SU-DHL-6 (cell line): ENCODE data around the gene ZBTB7B.

Source experiments
- H2AFZ ChIP-seq: fragments of 200-600 bp; sonication (generic); 2 replicates; pipeline ENCODE4 v1.6.1; 2014; ENCODE audit warnings: low read depth, mild to moderate bottlenecking, moderate library complexity, mixed read lengths, antibody characterized with exemption, low read length; ENCODE audit not compliant: severe bottlenecking
- H3F3A ChIP-seq: fragments of 200-600 bp; shearing (Covaris generic); 2 replicates; pipeline ENCODE4 v1.6.0; 2016; ENCODE audit warnings: antibody characterized with exemption, mild to moderate bottlenecking; ENCODE audit not compliant: insufficient read depth
- H3K27ac ChIP-seq: fragments of 200-600 bp; sonication (generic); 2 replicates; pipeline ENCODE4 v1.5.1; 2016; ENCODE audit warnings: low read depth, mild to moderate bottlenecking, low read length, moderate library complexity, mixed read lengths
- H3K27me3 ChIP-seq: fragments of 200-600 bp; sonication (generic), shearing (Covaris generic); 2 replicates; pipeline ENCODE4 v1.6.0; 2014; ENCODE audit warnings: mild to moderate bottlenecking, low read length
- H3K36me3 ChIP-seq: fragments of 200-600 bp; sonication (generic); 2 replicates; pipeline ENCODE4 v1.6.1; 2014; ENCODE audit warnings: mild to moderate bottlenecking, low read length, mixed read lengths
- H3K4me2 ChIP-seq: fragments of 300-600, 200-600 bp; shearing (Covaris generic), sonication (generic); 2 replicates; pipeline ENCODE4 v1.6.0; 2014; ENCODE audit warnings: low read length, low read depth, mild to moderate bottlenecking; ENCODE audit not compliant: poor library complexity, severe bottlenecking
- H3K4me3 ChIP-seq: fragments of 200-600 bp; sonication (generic); 2 replicates; pipeline ENCODE4 v1.5.1; 2014; ENCODE audit warnings: antibody characterized with exemption, low read length, mild to moderate bottlenecking, mixed read lengths; ENCODE audit not compliant: insufficient read depth, poor library complexity, severe bottlenecking
- H3K79me2 ChIP-seq: fragments of 200-600 bp; sonication (generic); 2 replicates; pipeline ENCODE4 v1.6.1; 2014; ENCODE audit warnings: mild to moderate bottlenecking, low read length, moderate library complexity; ENCODE audit not compliant: insufficient read depth
- H3K9ac ChIP-seq: fragments of 200-600 bp; sonication (generic); 2 replicates; pipeline ENCODE4 v1.7.0; 2014; ENCODE audit warnings: mild to moderate bottlenecking, low read length
- H3K9me2 ChIP-seq: fragments of 200-600 bp; sonication (generic); replicated peaks from 2 replicates; pipeline ENCODE4 v1.6.1; 2014; ENCODE audit warnings: low read length; ENCODE audit not compliant: insufficient read depth
- H3K9me3 ChIP-seq: fragments of 200-600 bp; sonication (generic); 2 replicates; pipeline ENCODE4 v1.6.1; 2014; ENCODE audit warnings: low read length, mixed read lengths; ENCODE audit not compliant: insufficient read depth
- H4K20me1 ChIP-seq: fragments of 200-600 bp; sonication (generic); 2 replicates; pipeline ENCODE4 v1.6.1; 2014; ENCODE audit warnings: low read depth, mild to moderate bottlenecking, antibody characterized with exemption, low read length, moderate library complexity, mixed read lengths
- EZH2phosphoT487 ChIP-seq: fragments of 200-600 bp; sonication (generic), shearing (Covaris generic); conservative IDR thresholded peaks from 2 replicates; pipeline ENCODE4 v1.6.1; 2018; ENCODE audit warnings: mild to moderate bottlenecking, antibody characterized with exemption, low read length, moderate library complexity, mixed read lengths
- TF ChIP-seq, protein P1 (sequence below): fragments of 200-600 bp; sonication (generic); IDR thresholded peaks from one replicate; pipeline ENCODE4 v1.5.1; 2017; ENCODE audit warnings: antibody characterized with exemption, mild to moderate bottlenecking, low read length, moderate library complexity; ENCODE audit not compliant: insufficient read depth, poor library complexity, severe bottlenecking

The ZBTB7B gene

GRCh38 chr1:155030899-155031298 is 28.3 kb downstream of the ZBTB7B start:
- Histone ChIP-seq H3K9me3 (no peaks in the 10 kb centered on the region), H3K9me2 (no peaks in the 10 kb centered on the region), H3K27ac (no peak overlapping the region), H3K4me2 (no peak overlapping the region), H3K9ac (no peak overlapping the region), H3K4me3 (no peak overlapping the region), H3F3A (no peaks in the 10 kb centered on the region), H3K36me3 (no peaks in the 10 kb centered on the region), H2AFZ (no peak overlapping the region), H3K27me3 (no peaks in the 10 kb centered on the region), H3K79me2 (no peaks in the 10 kb centered on the region), H4K20me1 (no peaks in the 10 kb centered on the region)
- no peak for TF ChIP-seq EZH2phosphoT487
- TF ChIP-seq, protein P1, sequence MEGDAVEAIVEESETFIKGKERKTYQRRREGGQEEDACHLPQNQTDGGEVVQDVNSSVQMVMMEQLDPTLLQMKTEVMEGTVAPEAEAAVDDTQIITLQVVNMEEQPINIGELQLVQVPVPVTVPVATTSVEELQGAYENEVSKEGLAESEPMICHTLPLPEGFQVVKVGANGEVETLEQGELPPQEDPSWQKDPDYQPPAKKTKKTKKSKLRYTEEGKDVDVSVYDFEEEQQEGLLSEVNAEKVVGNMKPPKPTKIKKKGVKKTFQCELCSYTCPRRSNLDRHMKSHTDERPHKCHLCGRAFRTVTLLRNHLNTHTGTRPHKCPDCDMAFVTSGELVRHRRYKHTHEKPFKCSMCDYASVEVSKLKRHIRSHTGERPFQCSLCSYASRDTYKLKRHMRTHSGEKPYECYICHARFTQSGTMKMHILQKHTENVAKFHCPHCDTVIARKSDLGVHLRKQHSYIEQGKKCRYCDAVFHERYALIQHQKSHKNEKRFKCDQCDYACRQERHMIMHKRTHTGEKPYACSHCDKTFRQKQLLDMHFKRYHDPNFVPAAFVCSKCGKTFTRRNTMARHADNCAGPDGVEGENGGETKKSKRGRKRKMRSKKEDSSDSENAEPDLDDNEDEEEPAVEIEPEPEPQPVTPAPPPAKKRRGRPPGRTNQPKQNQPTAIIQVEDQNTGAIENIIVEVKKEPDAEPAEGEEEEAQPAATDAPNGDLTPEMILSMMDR: no peak

- H3K27me3 ChIP-seq: no peaks in the 10 kb centered on the region
- no peak overlapping the region for H2AFZ ChIP-seq
- H3K9me3 ChIP-seq: no peaks in the 10 kb centered on the region
- no peak overlapping the region for H3K27ac ChIP-seq
- H4K20me1 ChIP-seq: no peaks in the 10 kb centered on the region
- no peak overlapping the region for H3K4me2 ChIP-seq
- no peak for TF ChIP-seq EZH2phosphoT487
- TF ChIP-seq, protein P1: no peak
- H3K4me3 ChIP-seq: no peak overlapping the region
- H3K36me3 ChIP-seq: no peaks in the 10 kb centered on the region
- H3K9ac ChIP-seq: no peak overlapping the region
- no peaks in the 10 kb centered on the region for H3F3A ChIP-seq
- H3K9me2 ChIP-seq: no peaks in the 10 kb centered on the region
- H3K79me2 ChIP-seq: no peaks in the 10 kb centered on the region
Observed at GRCh38 chr1:155032886-155033285, 30.3 kb downstream of the ZBTB7B start.

GRCh38 chr1:155033524-155033923 is 30.9 kb downstream of the ZBTB7B start, which contains the start of the genes DCST1 and DCST2:
TSS of gene DCST1 (plus strand) at chr1:155033824. CDS start at chr1:155034037, 213 bp downstream.
TSS of gene DCST2 (minus strand) at chr1:155033781. CDS start at chr1:155033701, 80 bp downstream.
- Histone ChIP-seq H3K79me2 (no peaks in the 10 kb centered on the region), H3F3A (no peaks in the 10 kb centered on the region), H3K4me2 (no peak within 1 kb of the TSS), H3K9me3 (no peaks in the 10 kb centered on the region), H3K27me3 (no peaks in the 10 kb centered on the region), H3K27ac (no peak within 1 kb of the TSS), H3K4me3 (no peak within 1 kb of the TSS), H3K36me3 (no peaks in the 10 kb centered on the region), H3K9me2 (no peaks in the 10 kb centered on the region), H3K9ac (no peak within 1 kb of the TSS), H4K20me1 (no peaks in the 10 kb centered on the region), H2AFZ (no peak within 1 kb of the TSS)
- TF ChIP-seq, protein P1: no peak
- TF ChIP-seq EZH2phosphoT487: no peak
